ENCODE data around the gene EPB41L4A.

- TF ChIP-seq CTCF (IDR thresholded peaks at IDR 0.05) (no peak), EP300 (IDR thresholded peaks at IDR 0.05) (no peak)
Measured at GRCh38 chr5:112445626-112446350, 26.7 kb upstream of the EPB41L4A start.

Measured in ovary (tissue), 3 donors.